Stomach (tissue), 4 donors: ENCODE data around the gene SLC25A13.

Experiments used
- POLR2A ChIP-seq, 4 donors: fragments of 450-650 bp; IDR thresholded peaks; one replicate each; pipeline ENCODE4 v1.6.1; 2016; ENCODE audit warnings: antibody characterized with exemption in 4 of 4, control low read depth in 2 of 4, mild to moderate bottlenecking in 1 of 4, moderate library complexity in 1 of 4
- TF ChIP-seq, protein P1 (sequence below), 7 experiments: fragments of 450-650 bp in 4 of 7; fragments of 200-600 bp in 3 of 7; sonication (generic) in 3 of 7; IDR thresholded peaks; one replicate each; pipeline ENCODE4 v1.5.1; 2016 to 2019; ENCODE audit warnings: antibody characterized with exemption in 7 of 7, control low read depth in 2 of 7, mild to moderate bottlenecking in 1 of 7

DNA sequence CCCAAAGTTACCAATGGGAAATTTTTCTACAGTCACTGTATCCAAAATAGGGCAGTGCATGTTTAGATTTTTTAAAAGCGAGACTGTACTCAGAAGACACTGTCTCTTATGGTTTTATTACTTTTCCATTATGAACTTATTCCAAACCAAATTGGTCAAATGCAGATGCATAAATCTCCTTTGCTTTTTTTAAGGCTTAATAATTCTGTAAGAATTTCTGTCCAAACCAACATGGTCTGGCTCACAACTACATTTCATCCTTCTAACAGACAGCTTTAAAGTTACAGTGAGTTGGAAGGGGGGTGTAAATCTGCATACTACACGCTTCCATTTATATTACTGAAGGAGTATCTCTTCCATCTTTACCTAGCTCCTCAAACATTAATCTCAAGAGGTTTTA, 199.2 kb downstream of the SLC25A13 start:
- no peak for TF ChIP-seq POLR2A (IDR thresholded peaks at IDR 0.05)
- TF ChIP-seq, protein P1, sequence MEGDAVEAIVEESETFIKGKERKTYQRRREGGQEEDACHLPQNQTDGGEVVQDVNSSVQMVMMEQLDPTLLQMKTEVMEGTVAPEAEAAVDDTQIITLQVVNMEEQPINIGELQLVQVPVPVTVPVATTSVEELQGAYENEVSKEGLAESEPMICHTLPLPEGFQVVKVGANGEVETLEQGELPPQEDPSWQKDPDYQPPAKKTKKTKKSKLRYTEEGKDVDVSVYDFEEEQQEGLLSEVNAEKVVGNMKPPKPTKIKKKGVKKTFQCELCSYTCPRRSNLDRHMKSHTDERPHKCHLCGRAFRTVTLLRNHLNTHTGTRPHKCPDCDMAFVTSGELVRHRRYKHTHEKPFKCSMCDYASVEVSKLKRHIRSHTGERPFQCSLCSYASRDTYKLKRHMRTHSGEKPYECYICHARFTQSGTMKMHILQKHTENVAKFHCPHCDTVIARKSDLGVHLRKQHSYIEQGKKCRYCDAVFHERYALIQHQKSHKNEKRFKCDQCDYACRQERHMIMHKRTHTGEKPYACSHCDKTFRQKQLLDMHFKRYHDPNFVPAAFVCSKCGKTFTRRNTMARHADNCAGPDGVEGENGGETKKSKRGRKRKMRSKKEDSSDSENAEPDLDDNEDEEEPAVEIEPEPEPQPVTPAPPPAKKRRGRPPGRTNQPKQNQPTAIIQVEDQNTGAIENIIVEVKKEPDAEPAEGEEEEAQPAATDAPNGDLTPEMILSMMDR (IDR thresholded peaks at IDR 0.05): no peak
